ENCODE results near the gene DTL. TPM values are rescaled to one million over a fixed set of nuclear protein-coding genes. Genes with fewer than 3 reads are reported as not detected.

The DTL gene
- total RNA-seq, 1 donor from 2014 or later = 1.3 TPM

- no peak for ATAC-seq
- intact Hi-C loops (cut with DNase I) = no loop called here
- DNase-seq (ENCODE audit: missing footprints) = no peak
These were observed 41.5 kb downstream of the DTL start for GRCh38 chr1:212077028-212077427.

GRCh38 chr1:212078826-212079225 lies 43.3 kb downstream of the DTL start:
- intact Hi-C loops (cut with DNase I) = no loop called here
- ATAC-seq = no peak
- no peak for DNase-seq (ENCODE audit: missing footprints)

GRCh38 chr1:212082765-212083406 lies 47.3 kb downstream of the DTL start:
- DNase-seq (ENCODE audit: missing footprints) (no peak), ATAC-seq (no peak)
- intact Hi-C loops (cut with DNase I) = no loop called here

- no peak for ATAC-seq
- DNase-seq (ENCODE audit: missing footprints) = no peak
- intact Hi-C loops (cut with DNase I) = no loop called here
These were observed 54.1 kb downstream of the DTL start for GRCh38 chr1:212089560-212090163.

- DNase-seq (ENCODE audit: missing footprints) = no peak
- intact Hi-C loops (cut with DNase I) = no loop called here
- ATAC-seq = no peak
These were observed 56.0 kb downstream of the DTL start for GRCh38 chr1:212091438-212092121.

- no peak for DNase-seq (ENCODE audit: missing footprints)
- ATAC-seq = no peak
- intact Hi-C loops (cut with DNase I) = no loop called here
These were observed 61.8 kb downstream of the DTL start for GRCh38 chr1:212097360-212097759.

GRCh38 chr1:212098310-212098709 lies 62.8 kb downstream of the DTL start:
- ATAC-seq (no peak), DNase-seq (ENCODE audit: missing footprints) (no peak)
- intact Hi-C loops (cut with DNase I) = no loop called here

GRCh38 chr1:212098771-212099170 lies 63.2 kb downstream of the DTL start:
- no peak for DNase-seq (ENCODE audit: missing footprints)
- ATAC-seq = no peak
- intact Hi-C loops (cut with DNase I) = no loop called here

GRCh38 chr1:212101251-212101650 lies 65.7 kb downstream of the DTL start:
- DNase-seq (ENCODE audit: missing footprints) (no peak), ATAC-seq (no peak)
- intact Hi-C loops (cut with DNase I) = no loop called here

GRCh38 chr1:212101735-212102134 lies 66.2 kb downstream of the DTL start:
- ATAC-seq (no peak), DNase-seq (ENCODE audit: missing footprints) (no peak)
- intact Hi-C loops (cut with DNase I) = no loop called here

GRCh38 chr1:212104586-212105325 lies 69.2 kb downstream of the DTL start:
- ATAC-seq (no peak), DNase-seq (ENCODE audit: missing footprints) (no peak)
- intact Hi-C loops (cut with DNase I) = no loop called here

- DNase-seq (ENCODE audit: missing footprints) = no peak
- intact Hi-C loops (cut with DNase I) = no loop called here
- no peak for ATAC-seq
These were observed 70.8 kb downstream of the DTL start for GRCh38 chr1:212106286-212106792.

GRCh38 chr1:212107481-212107880 lies 71.9 kb downstream of the DTL start:
- intact Hi-C loops (cut with DNase I) = no loop called here
- DNase-seq (ENCODE audit: missing footprints) = no peak
- no peak for ATAC-seq

GRCh38 chr1:212108187-212108586 lies 72.6 kb downstream of the DTL start:
- intact Hi-C loops (cut with DNase I) = no loop called here

GRCh38 chr1:212108981-212109380 lies 73.4 kb downstream of the DTL start:
- intact Hi-C loops (cut with DNase I) = no loop called here
- no peak for ATAC-seq

More at GRCh38 chr1:212108187-212108586, 72.6 kb downstream of the DTL start:
- no peak for ATAC-seq
- DNase-seq (ENCODE audit: missing footprints) = no peak

GRCh38 chr1:212109728-212110127 lies 74.2 kb downstream of the DTL start:
- no peak for ATAC-seq
- intact Hi-C loops (cut with DNase I) = no loop called here
- no peak for DNase-seq (ENCODE audit: missing footprints)

More at GRCh38 chr1:212108981-212109380, 73.4 kb downstream of the DTL start:
- DNase-seq (ENCODE audit: missing footprints) = no peak

- ATAC-seq (peak; percentile 56), DNase-seq (ENCODE audit: missing footprints) (no peak)
- intact Hi-C loops (cut with DNase I) = no loop called here
These were observed 75.1 kb downstream of the DTL start for GRCh38 chr1:212110617-212111016.

GRCh38 chr1:212111536-212111935 lies 76.0 kb downstream of the DTL start:
- ATAC-seq = no peak
- intact Hi-C loops (cut with DNase I) = no loop called here
- DNase-seq (ENCODE audit: missing footprints) = no peak

- intact Hi-C loops (cut with DNase I) = no loop called here
- DNase-seq (ENCODE audit: missing footprints) (no peak), ATAC-seq (no peak)
These were observed 78.2 kb downstream of the DTL start for GRCh38 chr1:212113706-212114105.

Measured in Right ventricle myocardium inferior (tissue), 1 donor.